PC-9 (cell line): ENCODE data around the gene USH1G.
"Not testable (repeated sequence)": the region's sequence is repeated elsewhere in the genome, so short reads cannot be mapped to it uniquely, and the experiment has no call there.

ENCODE experiments used
- CTCF ChIP-seq: fragments of 200-600 bp; sonication (generic); conservative IDR thresholded peaks from 2 replicates; pipeline ENCODE4 v1.6.1; 2017; ENCODE audit warnings: mixed run types, antibody characterized with exemption, mild to moderate bottlenecking, moderate library complexity
- EZH2 ChIP-seq: fragments of 200-600 bp; sonication (generic); IDR thresholded peaks from 2 replicates; pipeline ENCODE4 v1.8.0; 2017; ENCODE audit warnings: antibody characterized with exemption, low read depth

- not testable (repeated sequence) for TF ChIP-seq CTCF, EZH2
Measured at GRCh38 chr17:74909097-74909496, 14.0 kb downstream of the USH1G start.
